Endothelial cell of umbilical vein (primary cell): Measurements from ENCODE around the gene BUD13.

Experiments
- CTCF ChIP-seq, 2 donors: IDR thresholded peaks; 1 replicate in 1 of 2; 2 replicates in 1 of 2; pipeline ENCODE4 v1.5.1; 2011; ENCODE audit warnings: low read length in 2 of 2, mild to moderate bottlenecking in 2 of 2, moderate library complexity in 2 of 2, control low read depth in 1 of 2, inconsistent platforms in 1 of 2, low read depth in 1 of 2; ENCODE audit not compliant: insufficient read depth in 1 of 2; ENCODE audit errors: extremely low read depth in 1 of 2
- POLR2A ChIP-seq: IDR thresholded peaks from 2 replicates; pipeline ENCODE4 v1.6.1; 2012; ENCODE audit warnings: low read depth, mild to moderate bottlenecking, control low read depth, low read length
- POLR2AphosphoS5 ChIP-seq: IDR thresholded peaks from 2 replicates; pipeline ENCODE4 v1.6.1; 2012; ENCODE audit warnings: low read depth, mild to moderate bottlenecking, control low read depth, low read length, moderate library complexity; ENCODE audit not compliant: insufficient read depth

- no peak for TF ChIP-seq POLR2A
- TF ChIP-seq CTCF (IDR thresholded peaks at IDR 0.05; ENCODE audit: extremely low read depth in 1 of 2, insufficient read depth in 1 of 2, low read depth in 1 of 2, low read length in 2 of 2): no peak
- no peak for TF ChIP-seq POLR2AphosphoS5
These were observed 57.9 kb downstream of the BUD13 start for GRCh38 chr11:116714902-116715301.
